ENCODE measurements around the gene DDA1.

The DDA1 gene

DNA sequence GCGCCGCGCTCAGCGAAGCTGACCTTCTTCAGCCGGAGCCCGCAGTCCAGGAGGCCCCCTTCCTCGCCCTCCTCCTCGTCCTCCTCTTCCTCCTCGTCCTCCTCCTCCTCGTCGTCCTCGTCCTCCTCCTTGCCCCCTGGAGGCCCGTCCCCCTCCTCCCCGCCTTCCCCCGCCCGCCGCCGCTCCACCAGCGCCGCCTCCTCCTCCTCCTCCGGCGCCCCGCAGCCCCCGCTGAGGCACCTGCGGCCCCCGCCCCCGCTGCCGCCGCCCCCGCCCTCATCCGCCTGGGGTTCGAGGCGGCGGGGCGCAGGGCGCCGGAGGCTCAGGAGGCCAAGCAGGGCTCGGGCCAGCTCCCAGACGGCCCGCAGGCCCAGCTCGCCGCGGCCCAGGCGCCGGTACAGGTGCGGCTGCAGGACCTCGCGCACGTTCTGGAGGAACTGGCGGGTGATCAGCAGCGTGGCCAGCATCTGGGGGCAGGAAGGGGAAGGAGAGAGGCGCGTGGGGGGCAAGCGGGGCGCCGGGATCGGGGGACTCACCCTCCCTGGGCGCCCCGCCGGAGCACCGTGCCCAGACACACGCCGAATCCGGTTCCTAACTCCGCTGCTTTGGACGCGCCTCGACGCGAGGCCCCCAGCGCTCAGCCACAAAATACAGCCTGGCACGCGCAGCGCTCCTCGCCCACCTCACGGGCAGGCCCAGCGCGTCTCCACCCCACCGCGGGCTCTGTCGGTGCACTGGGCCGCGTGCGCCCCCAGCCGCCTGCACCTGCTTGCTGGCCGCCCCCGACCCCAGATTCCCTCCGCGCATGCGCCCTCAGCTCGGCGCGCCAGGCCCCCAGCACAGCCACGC lies 19.4 kb downstream of the DDA1 start:
- in situ Hi-C loops (cut with HindIII; ENCODE audit: low pct_ligation_motif_present, low sequenced_read_pairs) = no loop called here
- TF ChIP-seq, protein P1, sequence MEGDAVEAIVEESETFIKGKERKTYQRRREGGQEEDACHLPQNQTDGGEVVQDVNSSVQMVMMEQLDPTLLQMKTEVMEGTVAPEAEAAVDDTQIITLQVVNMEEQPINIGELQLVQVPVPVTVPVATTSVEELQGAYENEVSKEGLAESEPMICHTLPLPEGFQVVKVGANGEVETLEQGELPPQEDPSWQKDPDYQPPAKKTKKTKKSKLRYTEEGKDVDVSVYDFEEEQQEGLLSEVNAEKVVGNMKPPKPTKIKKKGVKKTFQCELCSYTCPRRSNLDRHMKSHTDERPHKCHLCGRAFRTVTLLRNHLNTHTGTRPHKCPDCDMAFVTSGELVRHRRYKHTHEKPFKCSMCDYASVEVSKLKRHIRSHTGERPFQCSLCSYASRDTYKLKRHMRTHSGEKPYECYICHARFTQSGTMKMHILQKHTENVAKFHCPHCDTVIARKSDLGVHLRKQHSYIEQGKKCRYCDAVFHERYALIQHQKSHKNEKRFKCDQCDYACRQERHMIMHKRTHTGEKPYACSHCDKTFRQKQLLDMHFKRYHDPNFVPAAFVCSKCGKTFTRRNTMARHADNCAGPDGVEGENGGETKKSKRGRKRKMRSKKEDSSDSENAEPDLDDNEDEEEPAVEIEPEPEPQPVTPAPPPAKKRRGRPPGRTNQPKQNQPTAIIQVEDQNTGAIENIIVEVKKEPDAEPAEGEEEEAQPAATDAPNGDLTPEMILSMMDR (IDR thresholded peaks at IDR 0.05; ENCODE audit: low read depth, low read length, missing control alignments) = no peak
- no peaks in the 10 kb centered on the region for H3K27me3 ChIP-seq (replicated peaks)
- DNase-seq = no peak
- H3K27ac ChIP-seq = no peak overlapping the region
- peaks cover 4% of the 10 kb centered on the region for H3K36me3 ChIP-seq (replicated peaks)
- no peak overlapping the region for H3K4me3 ChIP-seq (ENCODE audit: low read depth, low read length)

DNA sequence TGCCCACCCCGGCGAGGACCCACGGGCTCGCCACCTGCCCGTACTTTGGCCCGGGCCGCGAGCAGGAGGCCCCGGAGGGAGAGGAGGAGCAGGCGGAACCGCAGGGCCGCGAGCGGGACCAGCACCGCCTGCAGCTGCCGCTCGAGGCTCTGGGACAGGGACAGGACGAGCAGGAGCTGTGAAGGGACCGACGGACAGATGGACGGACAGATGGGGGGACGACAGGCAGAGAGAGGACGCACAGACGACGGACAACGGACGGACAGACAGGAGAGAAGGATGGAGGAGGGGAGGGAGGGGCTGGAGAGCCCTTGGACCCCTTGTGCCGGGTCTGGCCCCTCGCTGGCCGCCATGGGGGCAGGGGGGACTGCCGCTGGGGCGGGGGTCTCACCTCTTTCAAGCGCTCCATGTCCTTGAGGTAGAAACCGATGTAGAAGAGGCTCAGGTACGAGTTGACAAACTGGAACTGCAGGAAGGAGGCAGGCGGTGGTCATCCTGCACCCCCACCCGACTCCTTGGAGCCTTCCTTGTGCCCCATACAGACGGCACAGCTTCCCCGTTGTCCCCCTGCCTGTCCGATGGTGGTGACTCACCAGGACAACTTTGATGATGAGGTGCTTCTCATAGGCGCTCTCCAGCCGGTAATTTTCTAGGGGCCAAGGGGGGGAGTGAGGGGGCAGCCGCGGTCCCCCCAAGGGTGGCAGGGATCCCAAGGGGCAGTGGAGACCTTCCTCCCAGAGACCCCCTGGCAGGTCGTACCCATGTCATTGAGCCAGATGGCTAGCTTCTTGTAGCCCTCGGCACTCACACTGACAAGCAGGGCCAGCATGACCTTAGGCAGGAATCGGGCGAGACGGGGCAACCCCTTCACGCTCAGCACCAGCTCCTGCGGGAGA lies 20.3 kb downstream of the DDA1 start:
- TF ChIP-seq, protein P1 (IDR thresholded peaks at IDR 0.05; ENCODE audit: low read depth, low read length, missing control alignments) = no peak
- H3K36me3 ChIP-seq (replicated peaks) = peaks cover 4% of the 10 kb centered on the region
- no peak for DNase-seq
- H3K4me3 ChIP-seq (ENCODE audit: low read depth, low read length) = no peak overlapping the region
- no peak overlapping the region for H3K27ac ChIP-seq
- in situ Hi-C loops (cut with HindIII; ENCODE audit: low pct_ligation_motif_present, low sequenced_read_pairs) = no loop called here
- H3K27me3 ChIP-seq (replicated peaks) = no peaks in the 10 kb centered on the region

DNA sequence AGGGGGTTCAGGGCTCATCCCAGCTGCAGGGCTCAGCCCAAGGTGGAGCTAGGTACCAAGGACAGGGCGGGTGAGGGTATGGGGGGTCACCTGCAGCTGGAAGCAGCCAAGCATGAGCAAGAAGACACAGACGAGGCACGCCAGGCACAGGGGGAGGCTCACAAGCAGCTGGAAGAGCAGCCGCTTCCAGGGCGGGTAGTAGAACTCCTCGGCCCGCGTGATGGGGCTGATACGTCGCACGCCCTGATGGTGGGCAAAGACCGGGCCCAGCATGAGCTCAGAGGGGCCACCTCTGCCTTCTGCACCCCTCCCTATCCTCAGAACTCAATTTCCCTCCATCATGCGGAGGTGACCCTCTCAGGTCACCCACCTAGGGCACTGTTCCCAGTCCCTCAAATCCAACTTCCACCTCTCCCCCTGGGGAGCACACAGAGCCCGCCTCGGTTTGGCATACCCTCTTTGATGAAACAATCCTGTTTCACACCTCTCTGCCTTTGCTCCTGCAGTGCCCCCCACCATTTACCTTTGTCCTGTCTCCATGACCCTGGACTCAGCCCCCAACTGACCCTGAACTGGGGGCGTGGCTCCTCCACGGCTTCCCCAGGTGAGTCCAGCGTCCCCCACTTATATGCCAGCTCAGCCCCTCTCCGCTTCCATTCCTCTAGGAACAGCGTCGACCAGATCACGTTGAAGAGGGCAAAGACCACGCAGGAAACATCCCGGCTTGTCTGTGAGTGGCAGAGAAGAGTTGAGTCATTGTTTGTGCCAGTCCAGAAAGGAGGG lies 21.1 kb downstream of the DDA1 start:
- Histone ChIP-seq H3K27ac (no peak overlapping the region), H3K4me3 (ENCODE audit: low read depth, low read length) (no peak overlapping the region), H3K27me3 (replicated peaks) (no peaks in the 10 kb centered on the region), H3K36me3 (replicated peaks) (peaks cover 4% of the 10 kb centered on the region)
- no peak for DNase-seq
- in situ Hi-C loops (cut with HindIII; ENCODE audit: low pct_ligation_motif_present, low sequenced_read_pairs) = no loop called here
- TF ChIP-seq, protein P1 (IDR thresholded peaks at IDR 0.05; ENCODE audit: low read depth, low read length, missing control alignments) = no peak

DNA sequence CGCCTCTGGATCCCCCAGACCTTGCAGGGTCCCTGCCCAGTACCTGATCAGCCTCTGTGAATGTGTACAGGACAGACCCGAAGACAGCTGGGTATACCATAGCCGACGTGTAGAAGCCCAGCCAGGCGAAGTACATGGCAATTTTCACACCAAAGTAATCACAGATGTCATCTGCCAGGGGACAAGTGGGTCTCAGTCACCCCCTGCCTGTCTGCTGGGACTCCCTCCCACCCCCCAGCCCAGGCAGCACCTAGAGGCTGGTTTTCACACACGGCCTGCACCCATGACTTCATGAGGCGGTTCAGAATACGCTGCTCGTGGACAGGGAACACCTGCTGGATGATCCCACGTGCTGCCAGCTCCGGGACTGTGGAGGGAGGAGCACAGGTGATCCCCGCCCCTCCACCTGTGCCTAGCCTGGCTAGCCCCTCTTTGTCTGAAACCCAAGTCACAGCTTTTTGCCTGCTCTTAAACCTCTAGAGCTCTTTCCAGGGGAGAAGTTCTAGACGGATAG lies 21.7 kb downstream of the DDA1 start:
- TF ChIP-seq, protein P1 (IDR thresholded peaks at IDR 0.05; ENCODE audit: low read depth, low read length, missing control alignments) = no peak
- no peak for DNase-seq
- no peak overlapping the region for H3K4me3 ChIP-seq (ENCODE audit: low read depth, low read length)
- no peak overlapping the region for H3K27ac ChIP-seq
- in situ Hi-C loops (cut with HindIII; ENCODE audit: low pct_ligation_motif_present, low sequenced_read_pairs) = no loop called here
- H3K36me3 ChIP-seq (replicated peaks) = peaks cover 4% of the 10 kb centered on the region
- H3K27me3 ChIP-seq (replicated peaks) = no peaks in the 10 kb centered on the region

DNA sequence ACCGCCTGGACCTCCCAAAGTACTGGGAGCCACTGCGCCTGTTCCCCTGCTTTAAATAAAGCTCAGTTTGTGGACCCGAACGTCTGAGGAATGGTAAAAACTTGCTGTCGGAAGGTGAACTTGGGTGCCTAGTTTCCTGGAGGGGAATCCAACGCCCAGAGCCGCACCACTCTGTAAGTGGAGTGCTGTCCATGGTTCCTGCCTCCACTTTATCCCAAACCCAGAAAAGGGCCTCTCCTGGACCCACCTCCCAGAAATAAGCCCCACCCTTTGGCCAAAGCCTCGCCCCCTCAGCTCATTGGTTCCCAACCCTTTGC lies 23.0 kb downstream of the DDA1 start:
- no peak for DNase-seq
- TF ChIP-seq, protein P1 (IDR thresholded peaks at IDR 0.05; ENCODE audit: low read depth, low read length, missing control alignments) = no peak
- no peaks in the 10 kb centered on the region for H3K27me3 ChIP-seq (replicated peaks)
- peaks cover 4% of the 10 kb centered on the region for H3K36me3 ChIP-seq (replicated peaks)
- in situ Hi-C loops (cut with HindIII; ENCODE audit: low pct_ligation_motif_present, low sequenced_read_pairs) = no loop called here
- no peak overlapping the region for H3K4me3 ChIP-seq (ENCODE audit: low read depth, low read length)
- no peak overlapping the region for H3K27ac ChIP-seq
